Fibroblast of lung (primary cell): Measurements from ENCODE around the gene GGCT.

Experiments
- CTCF ChIP-seq, 2 donors: IDR thresholded peaks in 1 of 2; conservative IDR thresholded peaks in 1 of 2; 1 replicate in 1 of 2; 2 replicates in 1 of 2; pipeline ENCODE4 v1.5.1; 2011 to 2012; ENCODE audit warnings: low read length in 2 of 2, control low read depth in 1 of 2, inconsistent platforms in 1 of 2, low read depth in 1 of 2, mild to moderate bottlenecking in 1 of 2
- EZH2 ChIP-seq: IDR thresholded peaks from 2 replicates; pipeline ENCODE4 v1.5.1; 2012; ENCODE audit warnings: low read length, control low read depth, mild to moderate bottlenecking; ENCODE audit errors: missing control alignments

DNA sequence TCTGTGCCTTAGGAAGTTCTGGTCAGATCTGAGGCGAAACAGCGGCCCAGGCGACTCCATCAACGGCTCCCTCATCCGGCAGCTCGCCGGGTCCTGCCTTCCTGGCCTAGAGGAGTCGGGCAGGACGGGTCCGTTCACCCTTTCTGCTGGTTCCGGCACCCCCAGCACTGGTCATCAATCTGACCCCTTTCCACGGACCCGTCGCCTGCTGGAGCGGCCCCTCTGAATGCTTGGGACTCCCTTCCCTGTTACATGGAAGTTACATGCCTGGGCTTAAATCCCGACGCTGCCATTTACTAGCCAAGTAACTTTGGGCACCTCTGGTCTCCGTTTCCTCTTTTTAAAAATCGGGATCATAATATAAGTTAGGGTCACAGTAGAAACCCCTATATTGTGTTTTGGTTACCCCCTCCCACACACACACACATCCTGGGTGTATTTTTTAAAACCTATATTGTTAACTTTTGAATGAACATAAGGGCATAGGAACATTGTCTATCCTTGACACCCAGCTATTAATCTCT lies 607 bp upstream of the GGCT start:
- TF ChIP-seq CTCF (conservative IDR thresholded peaks at IDR 0.05 in 1 of 2, IDR thresholded peaks at IDR 0.05 in 1 of 2; ENCODE audit: low read depth in 1 of 2, low read length in 2 of 2) (no peak), EZH2 (no peak)
